Activated CD4-positive, alpha-beta T cell treated with anti-CD3 and anti-CD28 coated beads, Interleukin-2, amount 50 U/mL, for 24 hours (primary cell): Measurements from ENCODE around the gene SLC26A9.

Experiments
- DNase-seq, 2 donors: peaks; one replicate each; pipeline ENCODE4 v3.0.0-alpha.2; 2020; ENCODE audit warnings: low read depth in 1 of 2, low spot score in 1 of 2

SLC26A9 gene

DNA sequence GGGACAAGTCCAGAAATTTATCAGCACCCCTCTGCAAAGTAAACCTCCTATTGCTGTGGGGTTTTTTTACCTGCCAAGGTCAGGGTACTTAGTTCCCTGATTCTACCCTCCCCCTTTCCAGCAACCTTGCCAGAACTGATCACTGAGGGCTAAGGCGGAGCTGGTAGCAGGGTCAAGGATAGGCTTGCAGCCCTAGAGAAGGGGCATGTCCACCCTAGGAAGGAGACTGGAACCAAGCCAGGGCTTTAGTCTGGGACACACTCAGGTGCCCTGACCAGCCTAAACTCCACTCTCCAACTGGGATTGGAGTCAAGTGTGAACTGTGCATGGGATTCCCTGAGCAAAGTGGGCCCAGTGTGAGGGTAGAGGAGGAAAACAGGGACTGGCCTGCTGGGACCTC is 6.5 kb upstream of the SLC26A9 start:
- DNase-seq = no peak

DNA sequence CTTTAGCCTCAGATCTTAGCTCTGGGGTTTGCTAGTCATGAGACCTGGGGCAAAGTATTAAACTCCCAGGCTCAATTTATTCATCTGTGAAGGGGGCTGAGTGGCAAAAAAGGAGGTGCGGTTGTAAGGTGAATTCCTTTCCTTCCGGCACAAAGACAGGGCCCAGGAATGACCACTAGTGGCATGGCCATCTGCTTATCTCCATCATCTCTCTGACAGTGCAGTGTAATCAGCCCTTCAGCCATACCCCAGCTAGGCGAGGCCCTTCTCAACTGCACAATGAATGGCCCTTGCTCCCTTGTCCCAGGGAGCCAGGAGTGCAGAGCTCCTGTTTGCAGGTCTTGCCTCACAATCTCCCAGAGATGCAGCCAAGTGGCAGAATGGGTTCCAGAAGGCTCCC is 5.6 kb upstream of the SLC26A9 start:
- no peak for DNase-seq

DNA sequence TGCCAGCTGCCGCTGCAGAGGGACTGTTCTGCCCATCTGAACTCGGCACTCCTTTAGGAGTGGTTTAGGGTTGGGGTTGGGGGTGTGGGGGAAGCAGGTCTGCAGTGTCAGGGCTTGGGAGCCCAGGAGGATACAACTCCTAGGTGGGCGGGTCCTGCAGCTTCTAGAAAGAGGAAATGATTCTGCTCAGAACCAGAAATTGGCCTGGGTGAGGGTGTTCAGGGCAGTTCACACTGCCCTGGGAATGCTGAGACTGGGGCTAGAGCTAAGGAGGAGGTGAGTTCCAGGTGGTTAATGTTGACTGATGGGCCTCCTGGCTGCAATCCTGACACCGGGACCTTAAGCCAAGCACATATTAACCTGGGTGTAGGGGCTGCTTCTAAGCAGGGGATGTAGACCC is 4.8 kb upstream of the SLC26A9 start:
- DNase-seq = no peak

DNA sequence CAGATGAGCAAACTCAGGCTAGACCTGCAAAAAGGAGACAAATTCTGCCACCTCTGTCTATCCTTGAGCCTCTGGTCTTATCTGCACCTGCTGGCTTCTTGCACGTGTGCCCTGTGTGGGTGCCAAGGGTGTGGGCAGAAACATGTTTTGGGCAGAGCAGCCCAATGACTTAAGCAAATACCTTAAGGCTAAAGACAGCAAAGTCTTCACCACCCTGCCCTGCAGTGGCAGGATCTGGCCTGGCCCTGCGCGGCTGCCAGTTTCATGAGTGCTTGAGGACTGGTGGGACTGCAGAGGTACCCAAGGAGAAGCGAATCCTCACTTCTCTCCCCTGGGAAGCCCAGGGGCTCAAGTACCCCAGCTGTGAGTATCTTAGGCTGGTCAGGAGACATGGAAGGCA is 3.8 kb upstream of the SLC26A9 start:
- no peak for DNase-seq

DNA sequence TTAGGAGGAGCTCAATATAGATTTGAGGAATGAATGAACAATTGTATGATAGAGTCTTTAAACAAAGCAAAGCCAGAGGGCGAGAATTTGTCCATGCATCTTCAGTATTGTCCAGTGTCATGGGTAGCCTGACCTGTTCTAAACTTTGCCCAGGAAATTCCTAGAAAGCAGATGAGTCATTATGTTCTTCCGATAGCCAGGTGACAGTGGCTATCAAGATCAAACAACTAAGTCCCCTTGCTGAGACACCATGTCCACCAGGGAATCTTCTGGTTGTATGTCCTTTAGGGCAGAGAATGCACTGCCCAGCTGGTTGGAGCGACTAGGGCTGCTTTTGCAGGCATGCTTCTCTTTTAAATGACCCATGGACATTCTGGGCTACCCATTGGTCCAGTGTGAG is 1.8 kb upstream of the SLC26A9 start:
- no peak for DNase-seq

DNA sequence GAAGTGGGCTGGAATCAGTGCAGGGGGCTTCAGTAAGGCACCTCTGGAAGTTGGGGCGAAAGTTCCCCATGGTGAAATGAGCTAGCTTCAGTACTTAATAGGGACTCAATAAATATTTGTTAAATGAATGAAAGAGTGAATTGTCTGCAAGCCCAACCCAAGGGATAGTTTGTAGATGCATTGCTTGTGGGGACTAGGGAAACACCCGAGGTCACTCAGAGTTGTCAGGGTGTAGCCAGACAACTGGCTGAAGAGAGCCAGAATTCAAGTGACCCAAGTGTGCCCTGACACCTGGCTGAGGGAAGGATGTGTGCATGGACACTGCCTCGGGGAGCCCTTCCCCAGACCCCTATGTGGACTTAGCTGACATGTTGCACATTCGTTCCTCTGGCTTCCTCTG is 1.3 kb upstream of the SLC26A9 start:
- no peak for DNase-seq

DNA sequence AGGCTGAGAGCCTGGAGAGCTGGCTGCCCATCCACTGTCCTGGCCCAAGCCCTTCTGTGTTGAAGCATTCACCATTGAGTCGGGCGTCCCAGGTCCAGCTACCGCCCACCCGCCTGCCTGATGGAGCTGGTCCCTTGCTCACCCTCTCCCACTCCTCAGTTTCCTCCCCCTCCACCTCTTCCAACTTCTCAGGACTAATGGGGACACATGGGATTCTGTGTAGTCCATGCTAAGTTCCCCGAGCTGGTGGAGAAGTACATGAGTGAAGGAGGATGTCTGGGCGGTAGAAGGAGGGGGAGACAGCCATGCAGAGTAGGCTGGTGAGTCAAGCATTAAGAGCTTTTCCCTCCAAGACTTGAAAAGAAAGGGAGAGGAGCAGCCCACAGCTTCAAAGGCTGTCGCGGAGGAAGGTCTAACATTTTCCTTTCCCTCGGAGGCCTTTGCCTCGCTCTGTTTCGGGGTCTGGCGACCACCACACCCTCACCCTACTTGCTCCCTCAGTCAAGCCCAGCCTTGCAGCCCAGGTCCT is 561 bp downstream of the SLC26A9 start:
- DNase-seq = no peak

DNA sequence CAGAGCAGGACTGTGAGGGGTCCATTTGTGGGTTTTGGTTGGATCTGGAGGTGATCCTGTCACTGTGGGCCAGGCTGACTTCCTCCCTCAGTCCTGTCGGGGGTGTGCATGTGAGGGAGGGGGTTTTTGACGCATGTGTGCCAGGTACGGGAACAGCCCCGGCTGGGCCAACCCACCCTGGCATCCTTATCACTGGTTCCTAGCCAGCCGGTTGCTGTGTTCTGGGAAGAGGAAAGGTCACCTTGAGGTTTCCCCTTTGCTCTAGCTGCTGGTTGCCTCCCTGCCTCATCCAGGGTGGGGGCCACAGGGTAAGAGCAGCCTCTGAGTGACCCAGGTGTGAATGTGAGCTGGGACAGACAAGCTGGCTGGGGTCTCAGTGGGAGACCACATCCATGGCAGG is 2.5 kb downstream of the SLC26A9 start:
- no peak for DNase-seq

DNA sequence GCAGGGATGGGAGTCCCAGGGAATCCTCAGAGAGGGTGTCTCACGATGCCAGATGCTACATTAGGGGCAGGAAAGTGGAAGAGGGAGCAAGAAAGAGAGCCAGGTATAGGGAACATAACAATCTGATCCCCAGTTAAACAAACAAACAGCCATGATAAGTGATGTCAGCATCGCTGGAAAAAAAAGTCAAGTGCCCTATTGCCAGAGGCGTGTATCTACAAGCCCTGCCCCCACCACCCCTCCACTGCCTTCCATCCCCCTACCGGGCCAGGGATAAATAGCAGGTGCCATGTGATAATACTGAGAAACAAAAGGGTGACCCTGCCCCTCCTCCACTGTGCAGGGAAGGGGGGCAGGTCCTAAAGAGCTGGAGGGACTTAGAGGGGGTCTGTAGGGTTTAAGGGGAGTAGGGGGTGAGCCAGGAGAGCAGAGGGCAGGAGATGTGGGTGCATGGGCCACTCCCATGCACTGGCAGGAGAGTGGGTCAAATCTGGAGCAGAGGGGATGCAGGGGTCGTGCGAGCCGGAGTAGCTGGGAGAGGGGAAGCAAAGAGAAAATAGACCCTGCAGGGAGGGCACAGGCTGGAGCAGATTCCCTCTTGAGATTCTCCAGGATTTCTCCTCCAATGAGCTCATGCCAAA is 3.4 kb downstream of the SLC26A9 start:
- no peak for DNase-seq

DNA sequence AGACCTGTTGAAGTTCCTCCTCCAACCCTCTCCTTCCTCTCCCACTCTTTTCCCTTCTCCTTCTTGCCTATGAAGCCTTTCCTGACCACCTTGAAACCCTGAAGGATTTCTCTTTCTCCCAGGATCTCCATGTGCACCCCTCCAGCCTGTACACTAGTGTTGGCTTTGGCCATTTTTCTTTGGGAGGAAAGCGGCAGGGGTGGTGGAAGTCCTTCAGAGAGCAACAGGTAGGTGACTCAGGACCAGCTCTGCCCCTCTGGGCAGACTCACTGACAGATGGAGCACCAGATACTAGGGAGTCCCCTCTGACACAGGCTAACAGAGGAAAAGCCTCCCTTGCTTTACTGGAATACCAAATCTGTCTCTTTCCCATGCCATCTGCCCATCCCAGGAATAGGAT is 4.6 kb downstream of the SLC26A9 start:
- no peak for DNase-seq

DNA sequence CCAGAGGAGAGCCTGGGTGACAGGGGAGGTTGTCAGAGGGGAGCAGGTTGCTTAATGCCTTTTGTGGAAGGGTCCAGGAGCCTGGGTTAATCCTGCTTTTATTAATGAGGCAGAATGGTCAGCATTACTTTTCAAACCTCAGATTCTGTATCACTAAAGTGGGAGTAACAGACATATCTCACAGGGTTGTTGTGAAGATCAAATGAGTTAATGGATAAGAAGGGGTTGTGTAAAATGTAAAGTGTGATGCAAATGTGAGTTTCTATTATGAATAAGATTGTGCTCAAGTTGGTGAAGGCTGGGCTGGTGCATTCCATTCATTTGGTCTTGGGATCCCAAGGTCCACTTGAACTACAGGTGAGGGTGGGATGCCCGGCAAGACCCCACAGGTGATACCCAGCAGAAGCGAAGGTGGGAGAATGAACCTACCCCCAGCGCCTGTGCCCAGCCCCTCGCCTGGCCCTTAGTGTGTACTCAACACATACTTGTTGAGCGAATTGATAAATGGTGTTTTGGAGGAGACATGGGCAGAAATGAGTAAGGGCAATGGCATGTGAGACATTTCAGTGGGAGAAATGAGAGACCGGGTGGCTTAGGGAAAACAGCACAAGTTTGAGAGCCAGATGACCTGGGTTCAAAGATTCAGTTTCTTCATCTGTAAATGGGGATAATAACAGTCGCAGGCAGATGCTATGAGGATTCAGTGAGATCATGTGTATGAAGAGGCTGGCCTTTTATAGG is 6.2 kb downstream of the SLC26A9 start:
- DNase-seq = no peak

DNA sequence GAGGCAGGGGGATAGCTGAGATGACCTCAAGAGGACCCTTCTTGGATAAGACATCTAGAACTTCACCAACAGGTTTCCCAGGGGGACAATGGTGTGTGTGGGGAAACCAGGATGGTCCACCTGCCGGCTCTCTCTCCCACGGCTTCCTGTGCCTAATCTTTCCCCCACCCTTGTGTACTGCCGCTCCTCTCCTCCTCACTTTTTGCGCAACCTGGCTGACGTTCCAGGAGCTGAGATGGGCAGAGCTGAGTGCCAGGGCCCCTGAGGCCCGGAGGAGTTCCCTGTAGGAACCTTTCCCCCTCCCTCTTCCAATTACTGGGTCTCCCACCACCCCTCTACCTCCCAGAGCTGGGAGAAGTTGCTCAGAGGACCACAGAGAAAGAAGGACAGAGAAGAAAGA is 6.9 kb downstream of the SLC26A9 start:
- DNase-seq = no peak

DNA sequence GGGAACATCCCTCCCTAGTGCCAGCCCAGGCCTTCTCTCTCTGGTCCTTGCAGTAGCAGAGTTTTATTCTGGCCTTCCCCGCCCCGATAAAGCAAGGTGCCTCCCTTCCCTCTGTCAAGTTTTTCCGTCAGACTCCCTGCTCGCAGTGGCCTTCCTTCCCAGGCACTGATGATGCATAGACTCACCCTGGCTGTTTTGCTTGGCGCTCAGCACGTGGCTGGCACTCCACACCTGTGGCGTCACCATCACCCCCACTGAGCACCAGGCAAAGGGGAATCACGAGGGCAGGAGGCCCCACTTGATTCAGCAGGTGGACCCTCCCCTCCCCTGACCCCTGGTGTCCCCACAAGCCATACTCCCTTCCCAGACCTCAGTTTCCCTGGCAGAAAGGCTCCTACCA is 7.4 kb downstream of the SLC26A9 start:
- no peak for DNase-seq

DNA sequence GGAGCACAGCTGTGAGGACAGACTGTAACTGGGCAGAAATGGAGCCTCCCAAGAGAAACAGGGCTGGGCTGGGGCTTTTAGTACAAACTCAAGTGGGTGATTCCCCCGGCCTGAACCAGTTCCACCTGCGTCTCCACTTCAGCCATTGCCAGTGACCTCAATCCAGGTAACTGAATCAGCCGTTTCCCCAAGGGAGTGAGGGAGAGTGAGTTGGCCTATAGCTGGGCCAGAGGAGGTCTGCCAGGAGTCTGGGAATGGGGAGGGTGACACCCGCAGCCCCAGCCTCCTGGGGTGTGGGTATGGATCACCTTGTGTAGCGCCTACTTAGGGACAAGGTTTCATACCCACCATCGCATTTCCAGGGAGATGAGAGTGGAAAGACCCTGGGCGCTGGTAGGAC is 8.5 kb downstream of the SLC26A9 start:
- no peak for DNase-seq

DNA sequence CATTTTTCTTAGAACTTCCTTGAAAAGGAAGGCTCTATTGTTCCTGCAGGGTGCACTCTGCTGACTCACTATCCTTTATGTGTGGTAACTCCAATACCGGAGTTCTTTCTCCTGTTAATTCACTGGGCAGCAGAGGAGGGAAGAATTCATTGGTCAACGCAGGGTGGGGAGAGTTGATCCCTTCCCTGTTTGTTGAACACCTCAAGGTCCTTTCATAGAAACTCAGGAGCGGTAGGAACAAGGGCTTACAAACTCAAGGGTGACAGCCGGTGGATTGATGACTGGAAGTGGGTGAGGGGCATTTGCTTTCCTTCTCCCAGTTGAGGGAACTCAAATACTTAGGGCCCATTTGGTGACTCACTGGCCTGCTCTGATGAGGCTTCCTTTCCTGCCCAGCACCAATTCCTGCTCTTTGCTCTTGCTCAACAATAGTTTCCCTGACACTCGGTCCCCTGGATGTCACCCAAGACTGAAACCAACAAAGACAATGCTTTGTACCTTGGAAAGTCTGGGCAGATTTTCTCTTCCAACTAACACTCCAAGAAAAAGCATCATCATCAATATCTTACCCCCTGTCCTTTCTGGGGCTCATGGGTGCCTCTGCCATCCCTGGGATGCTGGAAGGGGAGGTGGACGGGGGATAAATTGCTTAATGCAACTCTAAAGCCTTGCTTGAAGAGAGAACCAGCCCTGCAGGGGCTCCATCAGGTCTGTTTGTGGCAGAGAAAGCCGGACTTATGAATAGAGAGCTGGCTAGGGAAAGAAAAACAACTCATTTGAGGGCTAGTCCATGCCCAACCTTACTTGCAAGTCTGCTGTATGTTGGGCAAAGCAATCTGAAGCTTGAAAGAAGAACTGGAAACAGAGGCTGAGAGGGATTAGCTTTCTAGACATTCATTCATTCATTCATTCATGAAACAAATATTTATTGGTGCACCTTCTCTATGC is 9.3 kb downstream of the SLC26A9 start:
- no peak for DNase-seq

DNA sequence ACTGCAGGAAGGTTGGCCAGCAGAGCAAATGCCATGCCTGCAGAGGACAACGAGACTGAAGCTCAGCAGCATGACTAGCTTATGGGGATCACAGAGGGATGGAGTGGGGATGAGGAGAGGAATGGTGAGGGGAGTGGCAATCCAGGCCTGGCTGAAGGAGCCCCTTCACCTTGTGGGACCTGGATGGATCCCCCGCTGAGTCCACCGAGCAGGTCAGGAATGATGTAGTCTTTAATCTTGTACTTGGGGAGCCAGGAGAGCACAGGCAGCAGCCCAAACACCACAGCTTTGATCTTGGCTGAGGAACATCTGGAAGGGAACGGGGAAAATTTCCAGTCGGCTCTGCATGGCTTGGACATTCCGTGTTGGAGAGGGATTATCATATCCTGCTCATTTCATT is 10.5 kb downstream of the SLC26A9 start:
- no peak for DNase-seq

DNA sequence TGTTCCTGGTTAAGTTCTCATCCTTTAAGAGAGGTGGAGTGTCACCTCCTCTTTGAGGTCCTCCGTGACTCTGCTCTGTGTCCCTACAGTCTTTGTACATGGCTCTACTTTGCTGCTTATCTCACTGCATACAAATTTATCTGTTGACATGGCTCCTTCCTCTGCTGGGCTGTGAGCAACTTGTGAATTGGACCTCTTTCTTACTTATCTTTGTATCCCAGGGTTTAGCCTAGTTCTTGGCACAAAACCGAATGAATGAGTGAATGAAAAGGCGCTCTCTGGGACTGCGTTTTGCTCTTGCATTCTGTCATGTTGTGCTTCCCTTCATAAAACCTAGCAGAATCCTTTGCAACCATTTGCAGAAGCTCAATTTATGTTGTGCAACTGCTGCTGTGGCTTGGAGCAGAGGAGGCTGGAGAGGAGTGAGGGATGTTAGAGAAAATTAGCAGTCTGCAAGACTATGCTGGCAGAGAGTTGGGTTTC is 12.4 kb downstream of the SLC26A9 start:
- no peak for DNase-seq

DNA sequence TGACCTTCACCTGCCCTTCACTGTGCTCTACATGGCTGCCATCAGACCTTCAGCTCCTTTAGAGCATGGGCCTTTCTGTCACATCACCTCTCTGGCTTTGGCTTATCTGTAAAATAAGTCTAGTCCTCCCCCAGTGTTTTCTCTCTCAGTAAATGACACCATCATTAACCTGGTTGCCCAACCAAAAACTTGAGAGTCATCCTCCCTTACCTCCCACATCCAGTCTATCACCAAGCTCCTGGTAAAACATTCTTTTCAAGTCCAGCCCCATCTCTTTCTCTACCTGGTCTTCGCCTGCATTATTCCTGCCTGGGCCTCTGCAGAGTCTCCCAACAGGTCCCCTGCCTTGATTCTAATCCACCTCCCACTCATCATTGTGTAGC is 13.1 kb downstream of the SLC26A9 start:
- DNase-seq = no peak

DNA sequence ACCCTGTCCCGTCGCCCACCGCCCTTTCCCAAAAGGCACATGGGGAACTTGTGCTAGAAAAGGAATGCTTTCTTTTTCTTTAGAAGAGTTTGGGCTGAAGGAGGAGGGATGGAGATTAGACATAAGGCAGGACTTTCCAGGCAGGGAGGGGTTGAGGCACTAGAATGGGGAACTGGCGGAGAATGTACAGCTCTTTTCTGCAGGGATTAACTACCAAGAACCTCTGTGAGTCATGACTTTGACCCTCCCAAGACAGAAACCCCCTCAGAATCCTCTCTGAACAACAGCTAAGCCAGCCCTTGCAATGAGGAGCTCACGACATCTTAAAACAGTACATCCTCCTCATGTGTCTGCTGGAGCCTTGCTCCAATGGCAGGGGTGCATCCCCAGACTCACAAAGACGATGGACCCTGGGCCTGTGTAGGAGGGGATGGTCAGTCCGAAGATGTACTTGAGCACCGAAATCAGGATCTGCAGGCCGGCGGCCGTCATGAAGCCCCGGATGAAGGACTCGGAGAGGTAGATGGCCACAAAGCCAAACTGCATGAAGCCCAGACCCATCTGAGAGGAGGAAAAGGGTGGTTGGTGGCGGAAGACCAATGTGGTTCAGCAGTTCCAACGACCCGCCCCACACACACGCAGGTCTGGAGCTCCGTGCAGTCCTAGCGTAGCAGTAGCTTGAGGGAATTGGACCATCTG is 13.6 kb downstream of the SLC26A9 start:
- no peak for DNase-seq

DNA sequence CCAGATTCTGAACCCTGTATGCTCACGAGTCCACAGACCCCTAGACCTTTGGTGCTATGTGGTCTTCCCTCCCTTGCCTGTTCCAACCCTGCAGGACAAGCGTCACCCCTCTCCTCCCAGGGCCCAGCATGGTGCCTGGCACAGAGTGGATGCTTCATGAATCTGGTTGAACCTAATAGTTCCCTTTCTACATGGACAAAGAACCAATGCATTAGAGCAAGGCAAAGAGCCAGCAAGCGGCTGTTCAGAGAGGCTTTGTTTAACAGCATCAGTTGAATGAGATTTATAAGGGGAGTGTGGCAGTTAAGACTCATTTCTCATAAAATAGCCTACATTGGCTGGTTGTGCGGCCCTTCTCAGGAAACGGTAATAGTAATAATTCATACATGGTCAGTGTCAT is 14.9 kb downstream of the SLC26A9 start:
- no peak for DNase-seq

DNA sequence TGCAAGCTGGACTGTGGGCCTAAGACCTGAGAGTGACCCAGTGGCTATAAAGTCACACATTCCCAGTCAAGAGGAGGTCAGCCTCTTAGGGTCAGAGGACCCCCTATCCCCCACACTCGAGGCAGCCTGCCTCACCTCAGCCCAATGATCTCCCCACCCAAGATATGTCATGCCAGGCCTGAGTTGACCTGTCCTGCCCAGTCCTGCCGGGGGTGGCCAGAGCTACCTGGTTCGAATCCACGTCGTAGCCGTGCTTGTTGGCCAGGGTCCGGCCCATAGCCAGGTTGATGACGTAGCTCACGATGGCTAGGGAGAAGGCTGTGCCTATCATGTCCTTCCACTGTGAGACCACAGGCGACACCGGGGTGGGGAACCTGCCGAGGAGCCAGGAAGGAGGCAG is 15.6 kb downstream of the SLC26A9 start:
- no peak for DNase-seq
